DND-41 (cell line): ENCODE results near the gene SEMA3E.
"Not testable (repeated sequence)": the region's sequence is repeated elsewhere in the genome, so short reads cannot be mapped to it uniquely, and the experiment has no call there.

ENCODE experiments used
- CTCF ChIP-seq: IDR thresholded peaks from 2 replicates; pipeline ENCODE4 v1.5.1; 2012; ENCODE audit warnings: borderline replicate concordance, low read length, moderate library complexity, mild to moderate bottlenecking; ENCODE audit not compliant: poor library complexity, severe bottlenecking; ENCODE audit errors: extremely low read depth
- EZH2 ChIP-seq: IDR thresholded peaks from 3 replicates; pipeline ENCODE4 v1.6.1; 2012; ENCODE audit warnings: borderline replicate concordance, low read depth, mild to moderate bottlenecking, moderate library complexity, low read length, inconsistent platforms; ENCODE audit not compliant: severe bottlenecking

GRCh38 chr7:83459101-83459929, 189.6 kb downstream of the SEMA3E start:
- not testable (repeated sequence) for TF ChIP-seq CTCF, EZH2
